Measurements from ENCODE around the gene PUS3. TPM values are rescaled to one million over a fixed set of nuclear protein-coding genes. Genes with fewer than 3 reads are reported as not detected.
A peak's percentile ranks its signal among the peaks of the same experiment; 100 is the strongest.

The PUS3 gene
- total RNA-seq, 1 donor from 2014 or later, result 14.6 TPM

- Mint-ChIP-seq H3K27me3 (ENCODE audit: unreplicated experiment) (peaks cover 45% of the 10 kb centered on the region), H3K4me1 (ENCODE audit: unreplicated experiment) (peaks cover 19% of the 10 kb centered on the region), H3K4me3 (ENCODE audit: unreplicated experiment) (peak within 1 kb of the TSS; percentile 93), H3K27ac (ENCODE audit: unreplicated experiment) (no peak within 1 kb of the TSS), H3K9me3 (ENCODE audit: unreplicated experiment) (no peaks in the 10 kb centered on the region), H3K36me3 (ENCODE audit: unreplicated experiment) (peaks cover 10% of the 10 kb centered on the region)
- no peak for TF ChIP-seq CTCF (IDR thresholded peaks at IDR 0.05)
- no peak for DNase-seq (ENCODE audit: extremely low spot score, unreplicated experiment)
These were observed 979 bp upstream of the PUS3 start, which contains the start of gene DDX25 for GRCh38 chr11:125903711-125904659. TSS of gene DDX25 (plus strand) at chr11:125904508. CDS start at chr11:125904518, 10 bp downstream.

- H3K36me3 Mint-ChIP-seq (ENCODE audit: unreplicated experiment), result peaks cover 10% of the 10 kb centered on the region
- no peak for TF ChIP-seq CTCF (IDR thresholded peaks at IDR 0.05)
- H3K9me3 Mint-ChIP-seq (ENCODE audit: unreplicated experiment), result no peaks in the 10 kb centered on the region
- no peak for DNase-seq (ENCODE audit: extremely low spot score, unreplicated experiment)
- H3K27ac Mint-ChIP-seq (ENCODE audit: unreplicated experiment), result peak overlapping the region; percentile 86
- H3K4me3 Mint-ChIP-seq (ENCODE audit: unreplicated experiment), result peak overlapping the region; percentile 93
- peaks cover 22% of the 10 kb centered on the region for H3K4me1 Mint-ChIP-seq (ENCODE audit: unreplicated experiment)
- H3K27me3 Mint-ChIP-seq (ENCODE audit: unreplicated experiment), result peaks cover 29% of the 10 kb centered on the region
These were observed 604 bp downstream of the PUS3 start for GRCh38 chr11:125902277-125902926.

- Mint-ChIP-seq H3K36me3 (ENCODE audit: unreplicated experiment) (peaks cover 12% of the 10 kb centered on the region), H3K9me3 (ENCODE audit: unreplicated experiment) (no peaks in the 10 kb centered on the region), H3K4me1 (ENCODE audit: unreplicated experiment) (peaks cover 26% of the 10 kb centered on the region), H3K27me3 (ENCODE audit: unreplicated experiment) (peaks cover 26% of the 10 kb centered on the region), H3K4me3 (ENCODE audit: unreplicated experiment) (peak overlapping the region; percentile 93), H3K27ac (ENCODE audit: unreplicated experiment) (peak overlapping the region; percentile 47)
- no peak for DNase-seq (ENCODE audit: extremely low spot score, unreplicated experiment)
- TF ChIP-seq CTCF (IDR thresholded peaks at IDR 0.05), result no peak
These were observed 1.1 kb downstream of the PUS3 start for GRCh38 chr11:125901872-125902271.

- no peak for TF ChIP-seq CTCF (IDR thresholded peaks at IDR 0.05)
- no peaks in the 10 kb centered on the region for H3K9me3 Mint-ChIP-seq (ENCODE audit: unreplicated experiment)
- DNase-seq (ENCODE audit: extremely low spot score, unreplicated experiment), result no peak
- peaks cover 22% of the 10 kb centered on the region for H3K36me3 Mint-ChIP-seq (ENCODE audit: unreplicated experiment)
- H3K27me3 Mint-ChIP-seq (ENCODE audit: unreplicated experiment), result no peaks in the 10 kb centered on the region
- H3K4me3 Mint-ChIP-seq (ENCODE audit: unreplicated experiment), result no peak overlapping the region
- peaks cover 24% of the 10 kb centered on the region for H3K4me1 Mint-ChIP-seq (ENCODE audit: unreplicated experiment)
- H3K27ac Mint-ChIP-seq (ENCODE audit: unreplicated experiment), result no peak overlapping the region
These were observed 10.0 kb downstream of the PUS3 start for GRCh38 chr11:125892994-125893393.

DNA sequence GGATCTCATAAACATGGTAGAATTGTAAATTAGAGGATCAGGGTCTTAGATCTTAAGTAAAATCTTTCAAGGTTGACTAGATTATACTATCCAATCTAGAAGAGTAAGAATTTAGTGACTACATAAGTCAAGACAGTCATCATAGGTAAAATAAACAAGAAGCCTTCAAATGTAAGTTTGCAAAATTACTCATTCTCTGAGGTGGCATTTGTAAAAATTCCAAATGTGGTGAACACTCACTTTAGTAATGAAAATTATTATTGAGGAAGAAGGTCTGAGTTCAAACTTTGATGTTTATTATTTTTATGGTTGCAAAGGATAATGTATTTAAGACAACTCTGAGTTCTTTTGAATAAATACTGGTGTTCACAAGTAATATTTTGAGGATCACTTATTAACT is 10.9 kb downstream of the PUS3 start:
- Mint-ChIP-seq H3K27ac (ENCODE audit: unreplicated experiment) (no peak overlapping the region), H3K4me3 (ENCODE audit: unreplicated experiment) (no peak overlapping the region), H3K9me3 (ENCODE audit: unreplicated experiment) (no peaks in the 10 kb centered on the region), H3K36me3 (ENCODE audit: unreplicated experiment) (peaks cover 20% of the 10 kb centered on the region), H3K4me1 (ENCODE audit: unreplicated experiment) (peaks cover 20% of the 10 kb centered on the region), H3K27me3 (ENCODE audit: unreplicated experiment) (no peaks in the 10 kb centered on the region)
- no peak for DNase-seq (ENCODE audit: extremely low spot score, unreplicated experiment)
- no peak for TF ChIP-seq CTCF (IDR thresholded peaks at IDR 0.05)
